C4-2B (cell line): ENCODE data around the gene KRT222.
A peak's percentile ranks its signal among the peaks of the same experiment; 100 is the strongest.

Experiments used
- H3K27ac ChIP-seq: fragments of 450-650 bp; 2 replicates; pipeline ENCODE4 v1.5.1; 2017
- CTCF ChIP-seq: fragments of 450-650 bp; conservative IDR thresholded peaks from 2 replicates; pipeline ENCODE4 v1.5.1; 2017; ENCODE audit warnings: mild to moderate bottlenecking
- ZFX ChIP-seq: fragments of 450-650 bp; IDR thresholded peaks from 2 replicates; pipeline ENCODE4 v1.6.1; 2017

KRT222 gene

GRCh38 chr17:40659911-40660310, 5.1 kb downstream of the KRT222 start:
- no peak overlapping the region for H3K27ac ChIP-seq
- no peak for TF ChIP-seq CTCF
- no peak for TF ChIP-seq ZFX

- TF ChIP-seq CTCF (no peak), ZFX (no peak)
- H3K27ac ChIP-seq: no peak overlapping the region
These were observed 6.6 kb downstream of the KRT222 start for GRCh38 chr17:40658396-40658795.

- H3K27ac ChIP-seq: no peak overlapping the region
- no peak for TF ChIP-seq ZFX
- no peak for TF ChIP-seq CTCF
These were observed 13.0 kb downstream of the KRT222 start for GRCh38 chr17:40651939-40652338.

GRCh38 chr17:40648384-40648968, 16.5 kb downstream of the KRT222 start:
- H3K27ac ChIP-seq: peak overlapping the region; percentile 96
- TF ChIP-seq CTCF (no peak), ZFX (no peak)

- H3K27ac ChIP-seq: peak within 1 kb of the TSS; percentile 96
These were observed 17.2 kb downstream of the KRT222 start, which contains the start of gene SMARCE1 for GRCh38 chr17:40647624-40648383. TSS of gene SMARCE1 (minus strand) at chr17:40647818. CDS start at chr17:40645802, 2,016 bp downstream.

GRCh38 chr17:40646791-40647623, 18.0 kb downstream of the KRT222 start:
- peak overlapping the region; percentile 96 for H3K27ac ChIP-seq
- TF ChIP-seq CTCF (no peak), ZFX (no peak)

More at GRCh38 chr17:40647624-40648383, 17.2 kb downstream of the KRT222 start, which contains the start of gene SMARCE1:
- TF ChIP-seq CTCF: no peak
- TF ChIP-seq ZFX: peak; percentile 99
